DMS114 treated with DMSO at 0.1 percent for 48 hours (cell line): Measurements from ENCODE around the gene FGF14.
"Not testable (repeated sequence)": the region's sequence is repeated elsewhere in the genome, so short reads cannot be mapped to it uniquely, and the experiment has no call there.

ENCODE experiments used
- DNase-seq: peaks from one replicate; lab custom pipeline; 2025; ENCODE audit not compliant: unreplicated experiment; lab: John Stamatoyannopoulos, UW

Gene FGF14

GRCh38 chr13:102068323-102068722, 333.5 kb downstream of the FGF14 start:
- DNase-seq: not testable (repeated sequence)

- no peak for DNase-seq
Measured at GRCh38 chr13:102055090-102055779, 346.6 kb downstream of the FGF14 start.

GRCh38 chr13:102049853-102050252, 352.0 kb downstream of the FGF14 start:
- no peak for DNase-seq

GRCh38 chr13:102045731-102046130, 356.1 kb downstream of the FGF14 start:
- DNase-seq: no peak

- DNase-seq: no peak
Measured at GRCh38 chr13:102042746-102043145, 359.1 kb downstream of the FGF14 start.

- no peak for DNase-seq
Measured at GRCh38 chr13:102041544-102041943, 360.3 kb downstream of the FGF14 start.

GRCh38 chr13:102040812-102041211, 361.0 kb downstream of the FGF14 start:
- DNase-seq: no peak

- DNase-seq: no peak
Measured at GRCh38 chr13:102039264-102039663, 362.6 kb downstream of the FGF14 start.

- DNase-seq: no peak
Measured at GRCh38 chr13:102038787-102039186, 363.1 kb downstream of the FGF14 start.

GRCh38 chr13:102035969-102036368, 365.9 kb downstream of the FGF14 start:
- DNase-seq: no peak

GRCh38 chr13:102033857-102034331, 368.0 kb downstream of the FGF14 start:
- no peak for DNase-seq

- DNase-seq: no peak
Measured at GRCh38 chr13:102033386-102033785, 368.5 kb downstream of the FGF14 start.

GRCh38 chr13:102028868-102029267, 373.0 kb downstream of the FGF14 start:
- no peak for DNase-seq

- DNase-seq: no peak
Measured at GRCh38 chr13:102028206-102028605, 373.6 kb downstream of the FGF14 start.

GRCh38 chr13:102021777-102022176, 380.1 kb downstream of the FGF14 start:
- DNase-seq: no peak

- no peak for DNase-seq
Measured at GRCh38 chr13:102020611-102021216, 381.1 kb downstream of the FGF14 start.

GRCh38 chr13:102018716-102019115, 383.1 kb downstream of the FGF14 start:
- DNase-seq: no peak

GRCh38 chr13:102017248-102017647, 384.6 kb downstream of the FGF14 start:
- no peak for DNase-seq

- no peak for DNase-seq
Measured at GRCh38 chr13:102012299-102013293, 389.3 kb downstream of the FGF14 start.

- not testable (repeated sequence) for DNase-seq
Measured at GRCh38 chr13:102011455-102011854, 390.4 kb downstream of the FGF14 start.

- DNase-seq: no peak
Measured at GRCh38 chr13:102003848-102004570, 397.8 kb downstream of the FGF14 start.
